Activated T-cell treated with anti-CD3 and anti-CD28 coated beads, Interleukin-2, amount 50 U/mL, for 1 hour (primary cell): ENCODE measurements around the gene SPPL2B.
"Not testable (repeated sequence)": the region's sequence is repeated elsewhere in the genome, so short reads cannot be mapped to it uniquely, and the experiment has no call there.

ENCODE experiments used
- DNase-seq: peaks from one replicate; pipeline ENCODE4 v3.0.0-alpha.2; 2020

SPPL2B gene

GRCh38 chr19:2385053-2385721 lies 56.7 kb downstream of the SPPL2B start:
- no peak for DNase-seq

GRCh38 chr19:2387367-2388288 lies 59.1 kb downstream of the SPPL2B start:
- no peak for DNase-seq

- DNase-seq = no peak
Observed at GRCh38 chr19:2389594-2389993, 61.1 kb downstream of the SPPL2B start.

GRCh38 chr19:2391118-2391725 lies 62.7 kb downstream of the SPPL2B start:
- peak; percentile 32 for DNase-seq

- no peak for DNase-seq
Observed at GRCh38 chr19:2392366-2392765, 63.9 kb downstream of the SPPL2B start.

GRCh38 chr19:2392899-2393298 lies 64.4 kb downstream of the SPPL2B start:
- DNase-seq = not testable (repeated sequence)

- DNase-seq = no peak
Observed at GRCh38 chr19:2394054-2394441, 65.6 kb downstream of the SPPL2B start.

GRCh38 chr19:2394442-2395292 lies 66.2 kb downstream of the SPPL2B start:
- DNase-seq = no peak

GRCh38 chr19:2395293-2395829 lies 66.9 kb downstream of the SPPL2B start:
- DNase-seq = not testable (repeated sequence)

GRCh38 chr19:2397173-2397572 lies 68.7 kb downstream of the SPPL2B start:
- not testable (repeated sequence) for DNase-seq

- no peak for DNase-seq
Observed at GRCh38 chr19:2398735-2399305, 70.3 kb downstream of the SPPL2B start.

GRCh38 chr19:2399582-2399981 lies 71.1 kb downstream of the SPPL2B start:
- DNase-seq = no peak
